ENCODE results near the gene CAPN12. TPM values are rescaled to one million over a fixed set of nuclear protein-coding genes. Genes with fewer than 3 reads are reported as not detected.
A peak's percentile ranks its signal among the peaks of the same experiment; 100 is the strongest.

Gene CAPN12
- polyA plus RNA-seq, 2 of the 4 experiments (the other 2 are of a cell fraction), result 10.0 to 11.7 TPM

DNA sequence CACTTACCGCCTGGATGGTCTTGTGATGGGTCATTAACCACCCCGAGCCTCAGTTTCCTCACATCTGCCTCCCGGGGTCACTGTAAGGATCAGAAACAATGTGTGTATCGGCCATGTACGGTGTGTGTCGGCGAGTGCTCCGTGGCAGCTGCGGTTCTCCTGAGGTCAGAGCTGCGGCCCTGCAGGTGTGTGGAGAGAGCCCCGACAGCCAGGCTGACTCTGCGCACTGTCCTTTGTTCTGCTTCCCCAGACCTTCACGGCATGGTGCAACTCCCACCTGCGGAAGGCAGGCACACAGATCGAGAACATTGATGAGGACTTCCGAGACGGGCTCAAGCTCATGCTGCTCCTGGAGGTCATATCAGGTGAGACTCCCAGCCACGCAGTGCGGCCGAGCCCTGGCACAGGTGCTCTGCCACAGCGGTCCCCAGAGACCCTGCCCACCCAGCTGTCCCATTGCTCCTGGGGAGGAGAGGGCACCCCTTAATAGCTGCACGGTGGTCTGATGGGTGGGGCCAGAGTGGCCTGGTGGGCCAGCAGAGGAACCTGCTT lies 43.8 kb downstream of the CAPN12 start:
- Histone ChIP-seq H3K4me3 (no peak overlapping the region), H3K27ac (peak overlapping the region; percentile 25 to 93; a peak in 5 of 6 replicates), H3K9me3 (no peaks in the 10 kb centered on the region), H3K4me1 (peaks cover 94% of the 10 kb centered on the region), H3K4me2 (peak overlapping the region; percentile 18; the same call in 1 of the 3 replicates)
- DNase-seq (ENCODE audit: low read depth in 1 of 2, low spot score in 1 of 2) (no peak), ATAC-seq (no peak), FAIRE-seq (no peak)
- TF ChIP-seq SREBF2 (IDR thresholded peaks at IDR 0.05) (no peak), RFX5 (IDR thresholded peaks at IDR 0.05) (no peak), HEYL (CRISPR knock-in tag; IDR thresholded peaks at IDR 0.05) (no peak), EP300 (IDR thresholded peaks at IDR 0.05) (no peak)
- WGBS (ENCODE audit: missing lambda C conversion rate), result 91% methylated on average over 22 of the region's 22 CpGs
- ChIA-PET POLR2A (interaction anchor here (0.7 to 1.7 kb wide), 4 partner anchors 8 to 53 kb away, joined by 3 to 5 read pairs (median 5); partner anchors contain the start of gene ACTN4), CTCF (interaction anchor here (0.8 to 38.0 kb wide), 19 partner anchors 1 to 298 kb away, joined by 3 to 764 read pairs (median 3); partner anchors contain the start of genes ACTN4, FAM98C, MRPS12 and SARS2)

DNA sequence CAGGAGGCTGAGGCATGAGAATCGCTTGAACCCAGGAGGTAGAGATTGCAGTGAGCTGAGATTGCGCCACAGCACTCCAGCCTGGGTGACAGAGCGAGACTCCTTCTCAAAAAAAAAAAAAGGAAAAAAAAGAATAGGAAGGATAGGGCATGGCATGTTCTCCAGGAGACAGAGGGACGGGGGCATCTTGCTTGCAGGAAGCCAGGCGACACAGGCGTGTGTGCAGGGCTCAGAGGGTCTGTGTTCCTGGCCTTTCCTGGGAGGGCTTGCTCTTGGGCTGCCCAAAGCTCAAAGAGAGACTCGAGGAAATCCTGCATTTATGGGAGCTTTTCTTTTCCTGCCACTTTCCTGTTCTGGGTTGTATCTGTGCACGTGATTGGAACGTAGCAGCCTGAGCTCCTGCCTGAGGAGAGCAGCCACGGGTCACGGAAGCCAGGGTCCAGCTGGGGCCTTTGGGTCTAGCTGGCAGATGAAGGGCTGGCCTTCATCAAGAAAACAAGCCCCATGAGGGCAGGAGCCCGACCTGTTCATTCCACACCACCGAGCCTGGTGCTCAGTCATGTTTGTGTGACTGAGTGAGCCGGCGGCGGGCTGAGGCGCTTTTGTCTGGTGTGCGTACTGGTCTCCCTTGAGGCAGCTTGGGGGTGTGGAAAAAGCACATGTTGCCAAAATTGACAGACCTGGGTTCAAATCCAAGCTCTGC lies 44.5 kb downstream of the CAPN12 start:
- ChIA-PET POLR2A (interaction anchor here (0.7 to 1.7 kb wide), 3 partner anchors 16 to 52 kb away, joined by 3 to 5 read pairs (median 5); partner anchors contain the start of gene ACTN4), CTCF (interaction anchor here (0.6 to 38.0 kb wide), 17 partner anchors 1 to 342 kb away, joined by 3 to 764 read pairs (median 3); partner anchors contain the start of genes ACTN4, MRPS12 and SARS2)
- Histone ChIP-seq H3K4me1 (peaks cover 94% of the 10 kb centered on the region), H3K4me3 (no peak overlapping the region), H3K27ac (peak overlapping the region in 1 of 2 experiments; percentile 93; a peak in 4 of 6 replicates), H3K9me3 (no peaks in the 10 kb centered on the region), H3K4me2 (no peak overlapping the region; the same call in 2 of the 3 replicates)
- ATAC-seq (no peak), FAIRE-seq (peak; percentile 39), DNase-seq (ENCODE audit: low read depth in 1 of 2, low spot score in 1 of 2) (no peak)
- WGBS (ENCODE audit: missing lambda C conversion rate), result 95% methylated on average over 18 of the region's 18 CpGs
- TF ChIP-seq CEBPB (IDR thresholded peaks at IDR 0.05) (peak; percentile 47 to 70; a peak in 3 of 4 replicates), ESRRA (IDR thresholded peaks at IDR 0.05; ENCODE audit: borderline replicate concordance, low read length) (no peak)

GRCh38 chr19:38699027-38699346 lies 45.3 kb downstream of the CAPN12 start:
- ChIA-PET POLR2A (interaction anchor here (1.1 kb wide), 1 partner anchor 15 kb away, joined by 3 read pairs; no protein-coding TSS in a partner anchor), CTCF (interaction anchor here (0.6 to 38.0 kb wide), 4 partner anchors 2 to 162 kb away, joined by 3 to 764 read pairs (median 384); no protein-coding TSS in a partner anchor)
- FAIRE-seq, result no peak
- DNase-seq (ENCODE audit: low read depth in 1 of 2, low spot score in 1 of 2), result no peak
- H3K4me2 ChIP-seq, result no peak overlapping the region
- peak overlapping the region; percentile 7 to 93; a peak in 4 of 6 replicates for H3K27ac ChIP-seq
- TF ChIP-seq CHD2 (IDR thresholded peaks at IDR 0.05; ENCODE audit: low read length, partially characterized antibody), result no peak
- TF ChIP-seq HDAC2 (IDR thresholded peaks at IDR 0.05), result no peak
- TF ChIP-seq ESRRA (IDR thresholded peaks at IDR 0.05; ENCODE audit: borderline replicate concordance, low read length), result no peak
- no peak; the same call in 1 of the 2 replicates for TF ChIP-seq POLR2AphosphoS2 (conservative IDR thresholded peaks at IDR 0.05; ENCODE audit: low read length)
- TF ChIP-seq CHD4 (IDR thresholded peaks at IDR 0.05; ENCODE audit: borderline replicate concordance), result no peak
- no peak for TF ChIP-seq TP53 (CRISPR knock-in tag; IDR thresholded peaks at IDR 0.05)
- TF ChIP-seq CEBPB (IDR thresholded peaks at IDR 0.05), result no peak
- no peak for TF ChIP-seq HOXB5 (CRISPR knock-in tag; IDR thresholded peaks at IDR 0.05)
- TF ChIP-seq, protein P1, sequence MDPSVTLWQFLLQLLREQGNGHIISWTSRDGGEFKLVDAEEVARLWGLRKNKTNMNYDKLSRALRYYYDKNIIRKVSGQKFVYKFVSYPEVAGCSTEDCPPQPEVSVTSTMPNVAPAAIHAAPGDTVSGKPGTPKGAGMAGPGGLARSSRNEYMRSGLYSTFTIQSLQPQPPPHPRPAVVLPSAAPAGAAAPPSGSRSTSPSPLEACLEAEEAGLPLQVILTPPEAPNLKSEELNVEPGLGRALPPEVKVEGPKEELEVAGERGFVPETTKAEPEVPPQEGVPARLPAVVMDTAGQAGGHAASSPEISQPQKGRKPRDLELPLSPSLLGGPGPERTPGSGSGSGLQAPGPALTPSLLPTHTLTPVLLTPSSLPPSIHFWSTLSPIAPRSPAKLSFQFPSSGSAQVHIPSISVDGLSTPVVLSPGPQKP (IDR thresholded peaks at IDR 0.05; ENCODE audit: low read depth, low read length), result no peak
- TF ChIP-seq USF2 (IDR thresholded peaks at IDR 0.05), result no peak
- H3K9me3 ChIP-seq, result no peaks in the 10 kb centered on the region
- peaks cover 95% of the 10 kb centered on the region for H3K4me1 ChIP-seq
- no peak overlapping the region for H3K4me3 ChIP-seq
- peak in 1 of 2 experiments; percentile 3; a peak in 2 of 6 replicates for ATAC-seq
- WGBS (ENCODE audit: missing lambda C conversion rate), result 85% methylated on average over 7 of the region's 7 CpGs
